Osteoblast (primary cell): ENCODE data around the gene RPS17. TPM values are rescaled to one million over a fixed set of nuclear protein-coding genes. Genes with fewer than 3 reads are reported as not detected.

ENCODE experiments used
- DNase-seq: peaks from one replicate; pipeline ENCODE4 v3.0.0; 2011; ENCODE audit warnings: low spot score, mixed read lengths; ENCODE audit not compliant: insufficient read length; ENCODE audit errors: missing footprints
- H2AFZ ChIP-seq: 2 replicates; pipeline ENCODE4 v1.6.0; 2011; ENCODE audit warnings: mild to moderate bottlenecking, low read length
- H3K27ac ChIP-seq: 2 replicates; pipeline ENCODE4 v1.5.1; 2011; ENCODE audit warnings: mild to moderate bottlenecking, low read depth, low read length, moderate library complexity
- H3K27me3 ChIP-seq: 2 replicates; pipeline ENCODE4 v1.6.0; 2012; ENCODE audit warnings: mild to moderate bottlenecking, control low read depth, inconsistent platforms, low read length, moderate library complexity; ENCODE audit not compliant: insufficient read depth
- H3K36me3 ChIP-seq: 2 replicates; pipeline ENCODE4 v1.5.1; 2011; ENCODE audit warnings: mild to moderate bottlenecking, low read length, control low read depth, moderate library complexity; ENCODE audit not compliant: insufficient read depth
- H3K4me1 ChIP-seq: 2 replicates; pipeline ENCODE4 v1.5.1; 2011; ENCODE audit warnings: mild to moderate bottlenecking, low read length, control low read depth, moderate library complexity; ENCODE audit not compliant: insufficient read depth
- H3K4me2 ChIP-seq: 2 replicates; pipeline ENCODE4 v1.6.0; 2011; ENCODE audit warnings: mild to moderate bottlenecking, low read length; ENCODE audit not compliant: insufficient read depth
- H3K4me3 ChIP-seq: fragments of 200-600 bp; sonication (generic); 3 replicates; pipeline ENCODE4 v1.5.1; 2012; ENCODE audit warnings: mild to moderate bottlenecking, low read length, inconsistent platforms; ENCODE audit not compliant: insufficient read depth
- H3K79me2 ChIP-seq: 2 replicates; pipeline ENCODE4 v1.6.0; 2012; ENCODE audit warnings: mild to moderate bottlenecking, low read length, control low read depth, inconsistent platforms; ENCODE audit not compliant: insufficient read depth
- H3K9me3 ChIP-seq: 2 replicates; pipeline ENCODE4 v1.5.1; 2011; ENCODE audit warnings: low read depth, low read length, control low read depth
- H4K20me1 ChIP-seq: 2 replicates; pipeline ENCODE4 v1.6.0; 2012; ENCODE audit warnings: mild to moderate bottlenecking, low read length, control low read depth; ENCODE audit not compliant: insufficient read depth
- CTCF ChIP-seq: IDR thresholded peaks from 2 replicates; pipeline ENCODE4 v1.5.1; 2011; ENCODE audit warnings: mild to moderate bottlenecking, low read depth, low read length, moderate library complexity; ENCODE audit errors: extremely low read depth
- total RNA-seq: library from RNA; depleted of rRNA; stranded (reverse); fragments of >200 nt; gene quantifications from 2 replicates; pipeline ENCODE4 v1.2.3, GENCODE V29; 2012

The RPS17 gene
- total RNA-seq, 1 donor: 1,188 TPM

GRCh38 chr15:82549199-82549665 lies 9.0 kb upstream of the RPS17 start:
- no peaks in the 10 kb centered on the region for H4K20me1 ChIP-seq
- no peak overlapping the region for H3K27ac ChIP-seq

GRCh38 chr15:82548700-82549099 lies 8.4 kb upstream of the RPS17 start:
- H3K4me1 ChIP-seq: peaks cover 5% of the 10 kb centered on the region
- TF ChIP-seq CTCF: no peak
- no peaks in the 10 kb centered on the region for H3K27me3 ChIP-seq
- no peak overlapping the region for H3K4me2 ChIP-seq
- no peaks in the 10 kb centered on the region for H3K9me3 ChIP-seq
- H4K20me1 ChIP-seq: no peaks in the 10 kb centered on the region
- DNase-seq: no peak
- H3K4me3 ChIP-seq: no peak overlapping the region
- no peaks in the 10 kb centered on the region for H3K79me2 ChIP-seq
- H3K27ac ChIP-seq: no peak overlapping the region
- no peaks in the 10 kb centered on the region for H3K36me3 ChIP-seq
- H2AFZ ChIP-seq: no peak overlapping the region

More at GRCh38 chr15:82549199-82549665, 9.0 kb upstream of the RPS17 start:
- H3K4me1 ChIP-seq: peaks cover 9% of the 10 kb centered on the region
- no peak overlapping the region for H2AFZ ChIP-seq
- no peak overlapping the region for H3K4me3 ChIP-seq
- H3K9me3 ChIP-seq: no peaks in the 10 kb centered on the region
- no peaks in the 10 kb centered on the region for H3K36me3 ChIP-seq
- H3K4me2 ChIP-seq: no peak overlapping the region
- no peak for DNase-seq
- H3K79me2 ChIP-seq: no peaks in the 10 kb centered on the region
- H3K27me3 ChIP-seq: no peaks in the 10 kb centered on the region
- no peak for TF ChIP-seq CTCF

GRCh38 chr15:82545478-82545877 lies 5.2 kb upstream of the RPS17 start:
- Histone ChIP-seq H3K4me1 (peaks cover 19% of the 10 kb centered on the region), H3K27ac (no peak overlapping the region), H3K27me3 (no peaks in the 10 kb centered on the region), H3K36me3 (no peaks in the 10 kb centered on the region), H3K79me2 (peaks cover 8% of the 10 kb centered on the region), H3K4me3 (no peak overlapping the region), H4K20me1 (no peaks in the 10 kb centered on the region), H2AFZ (no peak overlapping the region), H3K4me2 (no peak overlapping the region), H3K9me3 (no peaks in the 10 kb centered on the region)
- TF ChIP-seq CTCF: no peak
- no peak for DNase-seq

GRCh38 chr15:82545002-82545401 lies 4.7 kb upstream of the RPS17 start:
- no peaks in the 10 kb centered on the region for H3K27me3 ChIP-seq
- DNase-seq: no peak
- no peak overlapping the region for H3K4me3 ChIP-seq
- H4K20me1 ChIP-seq: peaks cover 2% of the 10 kb centered on the region
- H3K4me2 ChIP-seq: no peak overlapping the region
- peaks cover 19% of the 10 kb centered on the region for H3K4me1 ChIP-seq
- no peak overlapping the region for H2AFZ ChIP-seq
- H3K79me2 ChIP-seq: peaks cover 11% of the 10 kb centered on the region
- no peaks in the 10 kb centered on the region for H3K9me3 ChIP-seq
- no peak for TF ChIP-seq CTCF
- H3K36me3 ChIP-seq: no peaks in the 10 kb centered on the region
- no peak overlapping the region for H3K27ac ChIP-seq
